HG03571 (cell line): ENCODE data around the gene TTC16.
"Not testable (repeated sequence)": the region's sequence is repeated elsewhere in the genome, so short reads cannot be mapped to it uniquely, and the experiment has no call there.

ENCODE experiments used
- ATAC-seq: cut with Tn5 transposase; IDR thresholded peaks from one replicate; pipeline ENCODE4 v1.9.1; 2021; ENCODE audit not compliant: unreplicated experiment

The TTC16 gene

GRCh38 chr9:127739614-127740330, 23.9 kb downstream of the TTC16 start:
- no peak for ATAC-seq

- ATAC-seq, result no peak
Measured at GRCh38 chr9:127741831-127742434, 26.1 kb downstream of the TTC16 start.

GRCh38 chr9:127742435-127743088, 26.7 kb downstream of the TTC16 start:
- ATAC-seq, result no peak

- ATAC-seq, result no peak
Measured at GRCh38 chr9:127744398-127745110, 28.7 kb downstream of the TTC16 start.

- ATAC-seq, result no peak
Measured at GRCh38 chr9:127746959-127747569, 31.2 kb downstream of the TTC16 start.

GRCh38 chr9:127749090-127749787, 33.4 kb downstream of the TTC16 start:
- no peak for ATAC-seq

- no peak for ATAC-seq
Measured at GRCh38 chr9:127751269-127752054, 35.6 kb downstream of the TTC16 start.

- ATAC-seq, result no peak
Measured at GRCh38 chr9:127753148-127753547, 37.3 kb downstream of the TTC16 start.

GRCh38 chr9:127753622-127754021, 37.7 kb downstream of the TTC16 start:
- no peak for ATAC-seq

GRCh38 chr9:127754099-127755060, 38.5 kb downstream of the TTC16 start:
- ATAC-seq, result no peak

- ATAC-seq, result no peak
Measured at GRCh38 chr9:127755061-127756060, 39.5 kb downstream of the TTC16 start.

- no peak for ATAC-seq
Measured at GRCh38 chr9:127756233-127756632, 40.4 kb downstream of the TTC16 start.

GRCh38 chr9:127756776-127757175, 40.9 kb downstream of the TTC16 start:
- not testable (repeated sequence) for ATAC-seq

- ATAC-seq, result no peak
Measured at GRCh38 chr9:127758843-127759242, 43.0 kb downstream of the TTC16 start.

GRCh38 chr9:127761061-127761460, 45.2 kb downstream of the TTC16 start:
- no peak for ATAC-seq

- no peak for ATAC-seq
Measured at GRCh38 chr9:127761491-127761956, 45.6 kb downstream of the TTC16 start.

GRCh38 chr9:127762111-127762676, 46.3 kb downstream of the TTC16 start:
- ATAC-seq, result no peak
